Measurements from ENCODE around the gene EFCC1. TPM values are rescaled to one million over a fixed set of nuclear protein-coding genes. Genes with fewer than 3 reads are reported as not detected.

Gene EFCC1
- total RNA-seq, 4 donors from 2014 or later = 3.3 to 40.4 (median 4.0) TPM

- no peaks in the 10 kb centered on the region for H3K4me1 ChIP-seq
- no peak overlapping the region for H3K27ac ChIP-seq
- TF ChIP-seq CTCF (IDR thresholded peaks at IDR 0.05) (no peak), POLR2A (IDR thresholded peaks at IDR 0.05) (no peak)
- H3K4me3 ChIP-seq = no peak overlapping the region
- no peaks in the 10 kb centered on the region for H3K36me3 ChIP-seq
- DNase-seq = no peak
- H3K27me3 ChIP-seq = no peaks in the 10 kb centered on the region
- H3K9me3 ChIP-seq = no peaks in the 10 kb centered on the region
These were observed 34.5 kb downstream of the EFCC1 start for GRCh38 chr3:129035360-129036221.

GRCh38 chr3:129036222-129037092 is 35.4 kb downstream of the EFCC1 start:
- TF ChIP-seq CTCF (IDR thresholded peaks at IDR 0.05) = no peak
- no peak for DNase-seq
- no peak overlapping the region for H3K27ac ChIP-seq
- no peaks in the 10 kb centered on the region for H3K36me3 ChIP-seq
- no peak overlapping the region for H3K4me3 ChIP-seq
- H3K27me3 ChIP-seq = no peaks in the 10 kb centered on the region
- H3K4me1 ChIP-seq = no peaks in the 10 kb centered on the region
- no peaks in the 10 kb centered on the region for H3K9me3 ChIP-seq

- no peak for DNase-seq
- Histone ChIP-seq H3K27me3 (no peaks in the 10 kb centered on the region), H3K4me1 (no peaks in the 10 kb centered on the region), H3K9me3 (no peaks in the 10 kb centered on the region), H3K27ac (no peak overlapping the region), H3K4me3 (no peak overlapping the region), H3K36me3 (no peaks in the 10 kb centered on the region)
- no peak for TF ChIP-seq POLR2A (IDR thresholded peaks at IDR 0.05)
- TF ChIP-seq CTCF (IDR thresholded peaks at IDR 0.05) = no peak
These were observed 36.0 kb downstream of the EFCC1 start for GRCh38 chr3:129037093-129037419.

- TF ChIP-seq CTCF (IDR thresholded peaks at IDR 0.05) (no peak), POLR2A (IDR thresholded peaks at IDR 0.05) (no peak)
- no peak for DNase-seq
- Histone ChIP-seq H3K4me1 (no peaks in the 10 kb centered on the region), H3K27ac (no peak overlapping the region), H3K36me3 (no peaks in the 10 kb centered on the region), H3K9me3 (no peaks in the 10 kb centered on the region), H3K4me3 (no peak overlapping the region), H3K27me3 (no peaks in the 10 kb centered on the region)
These were observed 37.2 kb downstream of the EFCC1 start for GRCh38 chr3:129038121-129038855.

- Histone ChIP-seq H3K27me3 (no peaks in the 10 kb centered on the region), H3K36me3 (no peaks in the 10 kb centered on the region), H3K4me3 (no peak overlapping the region), H3K9me3 (no peaks in the 10 kb centered on the region), H3K4me1 (no peaks in the 10 kb centered on the region), H3K27ac (no peak overlapping the region)
- no peak for DNase-seq
- TF ChIP-seq CTCF (IDR thresholded peaks at IDR 0.05) (no peak), POLR2A (IDR thresholded peaks at IDR 0.05) (no peak)
These were observed 38.4 kb downstream of the EFCC1 start for GRCh38 chr3:129039271-129040038.

Measured in Peyer's patch (tissue), 4 donors.